B cell (primary cell): ENCODE measurements around the gene POLH. TPM values are rescaled to one million over a fixed set of nuclear protein-coding genes. Genes with fewer than 3 reads are reported as not detected.

Experiments used
- ATAC-seq: fragments of 200-7000 bp; cut with Tn5 transposase; one replicate; pipeline ENCODE4 v1.10.0; 2021; ENCODE audit warnings: low read depth, mild to moderate bottlenecking, moderate number of reproducible peaks, moderate library complexity
- CTCF ChIA-PET: fragments of 350-600 bp; sonication (Branson Sonifier 250); formaldehyde crosslinking; loops from one replicate; lab custom pipeline; 2021; ENCODE audit warnings: antibody characterized with exemption, inconsistent platforms; lab: Charles Lee
- POLR2A ChIA-PET: fragments of 350-600 bp; sonication (Branson Sonifier 250); formaldehyde crosslinking; loops from one replicate; lab custom pipeline; 2021; ENCODE audit warnings: antibody characterized with exemption; lab: Charles Lee
- DNase-seq: peaks from one replicate; pipeline ENCODE4 v3.0.0; 2013
- H2AFZ ChIP-seq: 2 replicates; pipeline ENCODE4 v1.6.1; 2012; ENCODE audit warnings: mild to moderate bottlenecking, low read depth, low read length; ENCODE audit not compliant: insufficient read depth, poor library complexity, severe bottlenecking
- H3K27ac ChIP-seq, 2 donors: 1 replicate in 1 of 2; 2 replicates in 1 of 2; pipeline ENCODE4 v1.5.1; 2012 to 2013; ENCODE audit warnings: low read length in 2 of 2, mild to moderate bottlenecking in 2 of 2, moderate library complexity in 1 of 2
- H3K27me3 ChIP-seq, 4 experiments: fragments of 200-600 bp in 1 of 4; sonication (generic) in 1 of 4; replicated peaks in 1 of 4; 1 replicate in 2 of 4; 2 replicates in 2 of 4; pipeline versions ENCODE4 v1.6.1 to v1.7.0; 2013 to 2016; ENCODE audit warnings: low read length in 3 of 4, mild to moderate bottlenecking in 2 of 4, mixed read lengths in 1 of 4, moderate library complexity in 1 of 4; ENCODE audit not compliant: insufficient read depth in 4 of 4, control insufficient read depth in 3 of 4; ENCODE audit errors: control extremely low read depth in 1 of 4
- H3K36me3 ChIP-seq, 2 experiments: replicated peaks in 1 of 2; 1 replicate in 1 of 2; 2 replicates in 1 of 2; pipeline versions ENCODE4 v1.6.1 to v1.7.1; 2013; ENCODE audit warnings: low read length in 1 of 2; ENCODE audit not compliant: insufficient read depth in 2 of 2, control insufficient read depth in 1 of 2; ENCODE audit errors: control extremely low read depth in 1 of 2, extremely low read depth in 1 of 2
- H3K4me1 ChIP-seq, 2 donors: fragments of 200-600 bp in 1 of 2; sonication (generic) in 1 of 2; 1 replicate in 1 of 2; 2 replicates in 1 of 2; pipeline versions ENCODE4 v1.5.1 to v1.6.1; 2013 to 2017; ENCODE audit warnings: low read length in 2 of 2; ENCODE audit not compliant: control insufficient read depth in 2 of 2, insufficient read depth in 2 of 2
- H3K4me2 ChIP-seq: replicated peaks from 2 replicates; pipeline ENCODE3; 2012; ENCODE audit warnings: mild to moderate bottlenecking, low read depth, low read length; ENCODE audit not compliant: poor library complexity, severe bottlenecking
- H3K4me3 ChIP-seq, 5 experiments: fragments of 200-600 bp in 1 of 5; sonication (generic) in 1 of 5; 1 replicate in 3 of 5; 2 replicates in 2 of 5; pipeline versions ENCODE4 v1.5.1 to v1.7.0; 2011 to 2016; ENCODE audit warnings: low read length in 4 of 5, mild to moderate bottlenecking in 4 of 5, low read depth in 2 of 5, control low read depth in 1 of 5, moderate library complexity in 1 of 5; ENCODE audit not compliant: insufficient read depth in 1 of 5; ENCODE audit errors: control extremely low read depth in 1 of 5, extremely low read depth in 1 of 5
- H3K79me2 ChIP-seq: fragments of 200-600 bp; sonication (generic); one replicate; pipeline ENCODE4 v1.6.0; 2016; ENCODE audit warnings: low read length; ENCODE audit not compliant: control insufficient read depth, insufficient read depth
- H3K9ac ChIP-seq: fragments of 200-600 bp; sonication (generic); 2 replicates; pipeline ENCODE4 v1.6.1; 2017; ENCODE audit warnings: mild to moderate bottlenecking, low read length, moderate library complexity
- H3K9me3 ChIP-seq, 3 donors: one replicate each; pipeline versions ENCODE4 v1.6.1 to v1.7.1; 2013; ENCODE audit warnings: low read length in 2 of 3; ENCODE audit not compliant: control insufficient read depth in 2 of 3, insufficient read depth in 1 of 3; ENCODE audit errors: control extremely low read depth in 1 of 3
- H4K20me1 ChIP-seq: 2 replicates; pipeline ENCODE4 v1.6.0; 2012; ENCODE audit warnings: mild to moderate bottlenecking, low read length; ENCODE audit not compliant: insufficient read depth, control insufficient read depth, poor library complexity, severe bottlenecking
- H3K27ac Mint-ChIP-seq: one replicate; pipeline ENCODE4 v1.8.0; 2021; ENCODE audit warnings: mixed read lengths
- H3K27me3 Mint-ChIP-seq: one replicate; pipeline ENCODE4 v1.8.0; 2021; ENCODE audit warnings: mixed read lengths
- H3K4me1 Mint-ChIP-seq: one replicate; pipeline ENCODE4 v1.8.0; 2021; ENCODE audit warnings: mixed read lengths
- H3K4me3 Mint-ChIP-seq: one replicate; pipeline ENCODE4 v1.8.0; 2021; ENCODE audit warnings: mixed read lengths
- H3K9me3 Mint-ChIP-seq: one replicate; pipeline ENCODE4 v1.8.0; 2022; ENCODE audit warnings: mixed read lengths; ENCODE audit not compliant: insufficient read depth
- CTCF ChIP-seq: fragments of 200-600 bp; IDR thresholded peaks from one replicate; pipeline ENCODE4 v1.8.0; 2022; ENCODE audit warnings: antibody characterized with exemption, mild to moderate bottlenecking
- EZH2 ChIP-seq: IDR thresholded peaks from 2 replicates; pipeline ENCODE4 v1.6.1; 2012; ENCODE audit warnings: borderline replicate concordance, low read depth, mild to moderate bottlenecking, moderate library complexity, low read length; ENCODE audit not compliant: insufficient read depth, poor library complexity, severe bottlenecking
- WGBS: methylation state at CpG from one replicate; pipeline ENCODE4 v1.1.5; 2013; ENCODE audit warnings: missing lambda C conversion rate; ENCODE audit not compliant: insufficient coverage; 5-methylcytosine and 5-hydroxymethylcytosine counted together
- intact Hi-C: fragments of 100-400 bp; cut with micrococcal nuclease; formaldehyde crosslinking; loops from one replicate; pipeline ENCODE4 v1.10.0; 2022
- polyA plus RNA-seq: library from polyadenylated mRNA; depleted of rRNA; stranded (reverse); fragments of >200 nt; gene quantifications from 2 replicates; pipeline ENCODE4 v1.2.3, GENCODE V29; 2012
- total RNA-seq, 2 donors: library from RNA; stranded (reverse); fragments of 120-200 nt in 1 of 2; gene quantifications; 1 replicate in 1 of 2; 2 replicates in 1 of 2; pipeline versions ENCODE4 v1.2.3 to v1.2.4, GENCODE V29; 2013 to 2022

Gene POLH
- total and polyA plus RNA-seq, 2 donors (not counting 1 experiment from before 2014, with no cell fraction given): 14.7 to 24.8 TPM

- Histone ChIP-seq H3K27ac (peak overlapping the region; percentile 70 to 84), H3K79me2 (peaks cover 25% of the 10 kb centered on the region), H3K4me1 (peaks cover 22 to 33% of the 10 kb centered on the region in 2 donors), H3K36me3 (peaks cover 0 to 23% of the 10 kb centered on the region in 2 experiments), H3K9ac (peak overlapping the region; percentile 88), H3K9me3 (peaks cover 0 to 3% (median 0%) of the 10 kb centered on the region in 3 donors), H3K27me3 (no peaks in the 10 kb centered on the region), H4K20me1 (peaks cover 3% of the 10 kb centered on the region), H2AFZ (peak overlapping the region; percentile 96), H3K4me2 (peak overlapping the region; percentile 96), H3K4me3 (peak overlapping the region; percentile 64 to 96 (median 90))
- peak overlapping the region; percentile 100 for H3K4me3 Mint-ChIP-seq
- CTCF ChIA-PET: interaction anchor here (0.7 to 2.5 kb wide), 6 partner anchors 16 to 449 kb away, joined by 4 to 14 read pairs (median 5); partner anchors contain the start of genes POLH and XPO5
- no peaks in the 10 kb centered on the region for H3K9me3 Mint-ChIP-seq
- intact Hi-C loops: loop anchor here (1.0 to 10.0 kb wide), 11 partner anchors 16 to 700 kb away; partner anchors contain the start of genes CNPY3, DNPH1, KLHDC3 and MRPS18A
- no peaks in the 10 kb centered on the region for H3K27me3 Mint-ChIP-seq
- under 1% methylated on average over 34 of the region's 41 CpGs for WGBS
- no peak for TF ChIP-seq EZH2
- TF ChIP-seq CTCF: no peak
- POLR2A ChIA-PET: interaction anchor here (0.5 to 1.7 kb wide), 14 partner anchors 14 to 1066 kb away, joined by 3 to 9 read pairs (median 3); partner anchors contain the start of genes AARS2, HSP90AB1, POLH and RSPH9
- H3K4me1 Mint-ChIP-seq: peaks cover 32% of the 10 kb centered on the region
- peak; percentile 95 for DNase-seq
- peak overlapping the region; percentile 99 for H3K27ac Mint-ChIP-seq
- ATAC-seq: peak; percentile 66
These were observed 53.7 kb downstream of the POLH start for GRCh38 chr6:43629505-43630300.
